ENCODE results near the gene CYGB. TPM values are rescaled to one million over a fixed set of nuclear protein-coding genes. Genes with fewer than 3 reads are reported as not detected.

CYGB gene
- total and polyA plus RNA-seq, 9 of the 15 experiments (the other 6 are each of a cell fraction or from before 2014, with no cell fraction given), result 0.08 to 0.95 (median 0.18) TPM; not detected in 5

- TF ChIP-seq CTCF (IDR thresholded peaks at IDR 0.05 in 2 of 3, conservative IDR thresholded peaks at IDR 0.05 in 1 of 3; ENCODE audit: insufficient read depth in 2 of 3, low read depth in 1 of 3, low read length in 3 of 3) (peak; percentile 92 to 96 (median 93)), ARID2 (IDR thresholded peaks at IDR 0.05) (peak; percentile 95), SRSF9 (IDR thresholded peaks at IDR 0.05; ENCODE audit: borderline replicate concordance, low read depth, low read length) (no peak), E2F6 (IDR thresholded peaks at IDR 0.05; ENCODE audit: borderline replicate concordance in 1 of 2, extremely low read depth in 1 of 2, insufficient read depth in 1 of 2, insufficient read length in 1 of 2, low read depth in 1 of 2, low read length in 1 of 2, poor library complexity in 1 of 2, severe bottlenecking in 1 of 2) (peak; percentile 26 to 56), CTBP1 (IDR thresholded peaks at IDR 0.05; ENCODE audit: borderline replicate concordance) (peak; percentile 56; the same call in 1 of the 2 replicates), MXI1 (IDR thresholded peaks at IDR 0.05; ENCODE audit: low read depth, low read length) (0 out of 2 replicates have a peak, but pooled peaks have one; percentile 41), KLF16 (IDR thresholded peaks at IDR 0.05) (0 out of 2 replicates have a peak, but pooled peaks have one; percentile 39), CBFB (CRISPR knock-in tag; IDR thresholded peaks at IDR 0.05) (peak; percentile 85; the same call in 1 of the 2 replicates), JUN (IDR thresholded peaks at IDR 0.05; ENCODE audit: borderline replicate concordance, low read depth, low read length) (peak; percentile 51; the same call in 1 of the 2 replicates), JUN (CRISPR knock-in tag; IDR thresholded peaks at IDR 0.05; ENCODE audit: borderline replicate concordance) (no peak), YY1 (IDR thresholded peaks at IDR 0.05; ENCODE audit: borderline replicate concordance in 1 of 3, control insufficient read depth in 1 of 3, extremely low read depth in 1 of 3, insufficient read depth in 3 of 3, insufficient read length in 1 of 3, insufficient replicate concordance in 2 of 3, low read depth in 1 of 3, low read length in 2 of 3) (peak in 1 of 3 experiments; percentile 42), TOE1 (IDR thresholded peaks at IDR 0.05; ENCODE audit: borderline replicate concordance) (0 out of 2 replicates have a peak, but pooled peaks have one; percentile 46), TOE1 (CRISPR knock-in tag; IDR thresholded peaks at IDR 0.05; ENCODE audit: borderline replicate concordance, low read depth) (no peak), ETV5 (CRISPR knock-in tag; IDR thresholded peaks at IDR 0.05; ENCODE audit: low read depth) (no peak), CC2D1A (IDR thresholded peaks at IDR 0.05) (peak; percentile 84; the same call in 1 of the 2 replicates), EP300 (IDR thresholded peaks at IDR 0.05; ENCODE audit: low read length) (no peak), ATF1 (CRISPR knock-in tag; IDR thresholded peaks at IDR 0.05) (no peak), ATF1 (tag; IDR thresholded peaks at IDR 0.05) (peak; percentile 36; the same call in 1 of the 2 replicates), FOXK2 (conservative IDR thresholded peaks at IDR 0.05 in 1 of 2, IDR thresholded peaks at IDR 0.05 in 1 of 2; ENCODE audit: low read depth in 2 of 2) (no peak), BRCA1 (IDR thresholded peaks at IDR 0.05) (no peak), BRCA1 (CRISPR knock-in tag; IDR thresholded peaks at IDR 0.05) (0 out of 2 replicates have a peak, but pooled peaks have one; percentile 57), BHLHE40 (IDR thresholded peaks at IDR 0.05; ENCODE audit: low read length) (0 out of 2 replicates have a peak, but pooled peaks have one; percentile 10), ZFX (CRISPR knock-in tag; IDR thresholded peaks at IDR 0.05) (0 out of 2 replicates have a peak, but pooled peaks have one; percentile 15)
- TF ChIP-seq, protein P1, sequence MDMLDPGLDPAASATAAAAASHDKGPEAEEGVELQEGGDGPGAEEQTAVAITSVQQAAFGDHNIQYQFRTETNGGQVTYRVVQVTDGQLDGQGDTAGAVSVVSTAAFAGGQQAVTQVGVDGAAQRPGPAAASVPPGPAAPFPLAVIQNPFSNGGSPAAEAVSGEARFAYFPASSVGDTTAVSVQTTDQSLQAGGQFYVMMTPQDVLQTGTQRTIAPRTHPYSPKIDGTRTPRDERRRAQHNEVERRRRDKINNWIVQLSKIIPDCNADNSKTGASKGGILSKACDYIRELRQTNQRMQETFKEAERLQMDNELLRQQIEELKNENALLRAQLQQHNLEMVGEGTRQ (CRISPR knock-in tag; IDR thresholded peaks at IDR 0.05), result peak; percentile 52
Measured at GRCh38 chr17:76506408-76507345, 30.8 kb downstream of the CYGB start (continued).

Measured in K562 (cell line).